ENCODE measurements around the gene RSBN1.

RSBN1 gene

DNA sequence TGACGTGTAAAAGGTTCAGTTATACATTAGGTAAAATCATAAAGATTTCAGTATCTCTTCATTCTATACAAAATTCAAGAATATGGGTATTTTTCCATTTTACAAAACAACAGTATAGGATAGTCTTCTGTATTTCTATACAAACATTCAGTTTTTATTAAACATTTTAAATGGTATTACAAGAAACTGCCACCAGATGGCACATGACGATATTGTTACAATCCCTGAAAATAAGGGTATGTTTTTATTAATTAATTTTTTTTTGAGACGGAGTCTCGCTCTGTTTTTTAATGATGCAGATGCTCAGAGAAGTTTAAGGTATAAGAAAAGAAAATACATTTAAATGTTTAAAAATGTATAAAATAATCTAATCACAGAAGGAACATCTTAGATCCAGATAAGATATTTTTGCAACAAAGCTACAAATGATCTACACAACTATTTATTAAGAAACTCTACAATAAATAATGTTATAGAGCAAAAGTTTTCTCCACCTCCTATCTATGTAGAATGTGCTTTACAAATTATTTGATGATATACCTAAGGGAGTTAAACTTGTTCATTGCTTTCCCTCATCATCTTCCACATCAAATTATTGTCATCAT lies 23.5 kb upstream of the RSBN1 start:
- TF ChIP-seq, protein P1, sequence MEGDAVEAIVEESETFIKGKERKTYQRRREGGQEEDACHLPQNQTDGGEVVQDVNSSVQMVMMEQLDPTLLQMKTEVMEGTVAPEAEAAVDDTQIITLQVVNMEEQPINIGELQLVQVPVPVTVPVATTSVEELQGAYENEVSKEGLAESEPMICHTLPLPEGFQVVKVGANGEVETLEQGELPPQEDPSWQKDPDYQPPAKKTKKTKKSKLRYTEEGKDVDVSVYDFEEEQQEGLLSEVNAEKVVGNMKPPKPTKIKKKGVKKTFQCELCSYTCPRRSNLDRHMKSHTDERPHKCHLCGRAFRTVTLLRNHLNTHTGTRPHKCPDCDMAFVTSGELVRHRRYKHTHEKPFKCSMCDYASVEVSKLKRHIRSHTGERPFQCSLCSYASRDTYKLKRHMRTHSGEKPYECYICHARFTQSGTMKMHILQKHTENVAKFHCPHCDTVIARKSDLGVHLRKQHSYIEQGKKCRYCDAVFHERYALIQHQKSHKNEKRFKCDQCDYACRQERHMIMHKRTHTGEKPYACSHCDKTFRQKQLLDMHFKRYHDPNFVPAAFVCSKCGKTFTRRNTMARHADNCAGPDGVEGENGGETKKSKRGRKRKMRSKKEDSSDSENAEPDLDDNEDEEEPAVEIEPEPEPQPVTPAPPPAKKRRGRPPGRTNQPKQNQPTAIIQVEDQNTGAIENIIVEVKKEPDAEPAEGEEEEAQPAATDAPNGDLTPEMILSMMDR (IDR thresholded peaks at IDR 0.05) = peak; percentile 59; the same call in 1 of the 2 replicates

DNA sequence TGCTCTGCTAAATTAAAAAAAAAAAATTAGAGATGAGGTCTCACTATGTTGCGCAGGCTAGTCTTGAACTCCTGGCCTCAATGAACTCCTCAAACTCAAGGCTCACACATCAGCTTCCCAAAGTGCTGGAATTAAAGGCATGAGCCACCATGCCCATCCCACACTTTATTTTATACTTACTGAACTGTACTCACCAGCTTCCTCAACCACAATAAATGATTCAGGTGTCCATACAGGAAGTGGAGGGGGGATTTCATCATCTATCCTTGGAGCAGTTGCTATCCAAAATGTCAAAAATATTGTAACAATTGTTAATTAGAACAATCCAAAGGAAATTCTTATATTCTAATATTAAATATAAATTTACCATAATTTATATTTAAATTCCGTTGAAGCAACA lies 22.4 kb upstream of the RSBN1 start:
- TF ChIP-seq, protein P1 (IDR thresholded peaks at IDR 0.05) = no peak

DNA sequence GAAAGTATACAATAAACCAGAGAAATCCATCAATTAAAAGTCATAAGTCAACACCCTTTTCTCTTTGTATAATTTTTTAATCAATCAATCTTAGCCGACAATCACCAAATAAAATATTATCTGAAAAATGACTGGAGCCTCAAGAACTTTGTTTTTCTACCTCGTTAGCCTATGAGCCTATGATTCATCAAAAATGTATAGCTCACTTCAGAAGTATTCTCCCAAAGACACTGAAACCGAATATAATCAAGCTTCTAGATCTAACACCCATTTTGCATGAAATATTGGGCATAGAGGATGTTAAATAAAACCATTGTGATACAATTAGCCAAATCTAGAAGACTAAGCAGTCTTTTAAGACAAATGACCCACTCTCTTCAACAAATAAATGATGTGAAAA lies 17.8 kb upstream of the RSBN1 start:
- TF ChIP-seq, protein P1 (IDR thresholded peaks at IDR 0.05) = no peak

DNA sequence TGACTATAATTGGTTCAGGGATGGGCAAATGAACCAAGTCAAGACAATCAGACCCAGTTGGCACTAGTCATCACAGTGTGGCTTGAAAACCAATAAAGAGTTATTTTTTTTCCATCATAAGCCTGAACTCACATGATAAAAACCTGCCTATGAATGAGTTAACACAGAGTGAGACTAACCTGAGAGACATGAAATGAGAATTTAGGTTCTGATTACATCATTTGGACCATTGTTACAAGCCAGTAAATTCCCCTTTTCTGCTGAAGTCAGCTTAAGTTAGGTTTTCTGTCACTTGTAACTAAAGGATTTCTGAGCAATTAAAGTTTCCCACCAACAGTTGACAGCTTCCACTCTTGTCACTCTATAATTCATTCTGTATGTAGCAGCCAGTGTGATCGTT lies 9.6 kb upstream of the RSBN1 start:
- TF ChIP-seq, protein P1 (IDR thresholded peaks at IDR 0.05) = no peak

DNA sequence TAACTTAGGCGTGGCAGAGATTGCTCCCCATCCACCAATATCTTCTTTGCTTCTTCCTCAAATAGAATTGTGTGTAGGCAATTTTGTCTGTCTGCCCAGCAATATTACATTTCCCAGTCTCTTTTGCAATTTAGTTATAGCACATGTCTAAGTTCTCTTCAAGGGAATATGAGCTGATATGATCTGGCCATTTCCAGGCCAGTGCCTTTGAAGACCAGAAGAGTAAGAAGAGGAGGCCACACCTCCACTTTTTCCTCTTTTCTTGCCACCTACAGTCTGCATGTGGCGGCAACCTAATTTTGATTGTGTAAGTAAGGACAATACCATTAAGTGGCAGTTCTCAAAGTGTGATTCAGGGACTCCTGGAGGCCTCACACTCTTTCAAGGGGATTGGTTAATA lies 6.3 kb upstream of the RSBN1 start:
- TF ChIP-seq, protein P1 (IDR thresholded peaks at IDR 0.05) = no peak

DNA sequence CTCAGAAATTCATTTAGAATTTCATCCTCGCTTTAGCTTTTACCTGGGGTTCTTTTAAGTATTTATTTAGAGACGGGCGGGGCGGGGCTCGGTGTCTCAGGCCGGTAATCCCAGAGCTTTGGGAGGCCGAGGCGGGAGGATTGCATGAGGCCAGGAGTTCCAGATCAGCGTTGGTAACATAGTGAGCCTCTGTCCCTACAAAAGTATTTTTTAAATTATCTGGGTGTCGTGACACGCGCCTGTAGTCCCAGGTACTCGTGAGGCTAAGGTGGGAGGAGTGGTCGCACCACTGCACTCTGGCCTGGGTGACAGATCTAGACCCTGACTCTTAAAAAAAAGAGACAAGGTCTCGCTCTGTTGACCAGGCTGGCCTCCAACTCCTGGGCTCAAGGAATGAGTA lies 942 bp upstream of the RSBN1 start:
- TF ChIP-seq, protein P1 (IDR thresholded peaks at IDR 0.05) = no peak

DNA sequence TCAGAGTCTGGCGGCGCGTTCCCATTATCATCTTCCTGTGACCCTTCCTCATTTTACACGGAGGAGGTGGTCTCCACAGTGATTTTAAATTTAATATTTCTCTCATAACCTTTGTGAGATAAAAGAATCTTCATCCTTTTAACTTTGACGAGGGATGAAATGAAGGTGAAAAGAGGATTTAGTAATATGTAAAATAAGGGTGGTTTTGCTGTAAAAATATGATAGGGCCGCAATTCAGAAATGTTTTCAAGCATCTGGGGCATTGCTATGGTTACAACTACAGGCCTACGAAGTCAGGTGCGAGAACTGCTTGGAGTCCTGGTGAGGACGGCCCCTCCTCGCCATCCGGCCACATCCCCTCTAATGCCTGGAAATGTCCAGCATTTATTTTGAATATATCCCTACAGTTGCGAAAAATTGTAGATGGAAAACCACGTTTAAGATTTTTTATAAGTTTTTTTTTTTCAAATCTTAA lies 422 bp upstream of the RSBN1 start:
- TF ChIP-seq, protein P1 (IDR thresholded peaks at IDR 0.05) = no peak

All from LNCAP (cell line).